ENCODE data around the gene TMEM53.

TMEM53 gene

DNA sequence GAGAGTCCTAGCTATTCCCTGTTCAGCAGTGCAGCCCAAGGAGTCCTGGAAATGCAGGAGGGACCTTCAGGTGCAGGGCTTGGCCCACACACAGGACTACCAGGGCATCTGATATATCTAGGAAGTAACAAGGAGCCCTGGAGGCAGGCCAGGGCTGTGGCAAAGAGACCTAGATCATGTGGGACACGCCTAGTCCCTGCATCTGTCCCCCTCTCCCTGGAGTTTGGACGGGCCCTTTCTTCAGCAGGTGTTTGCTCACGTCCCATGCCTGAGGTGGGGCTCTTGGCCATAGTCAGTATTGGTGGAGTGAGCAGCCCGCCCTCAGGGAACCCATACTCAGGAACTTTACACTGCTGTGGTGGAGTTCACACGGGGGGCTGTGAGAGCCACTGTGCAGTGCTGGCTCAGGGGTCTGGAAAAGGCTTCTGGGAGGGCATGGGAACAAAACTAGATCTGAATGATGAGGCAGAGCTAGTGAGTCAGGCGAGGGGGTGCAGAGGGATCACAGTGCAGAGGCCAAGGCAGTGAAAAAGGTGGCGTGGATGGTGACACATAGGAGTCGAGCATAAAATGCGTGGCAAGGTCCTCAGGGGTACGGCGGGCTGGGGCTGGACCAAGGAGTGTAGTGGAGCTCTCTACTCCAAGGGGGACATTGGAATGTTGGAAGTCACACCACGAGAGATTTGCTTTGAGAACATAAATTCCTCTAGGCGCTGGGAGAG lies 25.6 kb downstream of the TMEM53 start:
- Histone ChIP-seq H3K4me3 (replicated peaks; ENCODE audit: low read depth, low read length) (no peak overlapping the region), H3K36me3 (ENCODE audit: control insufficient read depth, insufficient read depth, low read length) (peaks cover 37% of the 10 kb centered on the region), H3K27me3 (replicated peaks; ENCODE audit: control insufficient read depth, insufficient read depth, low read length) (no peaks in the 10 kb centered on the region)
- TF ChIP-seq, protein P1, sequence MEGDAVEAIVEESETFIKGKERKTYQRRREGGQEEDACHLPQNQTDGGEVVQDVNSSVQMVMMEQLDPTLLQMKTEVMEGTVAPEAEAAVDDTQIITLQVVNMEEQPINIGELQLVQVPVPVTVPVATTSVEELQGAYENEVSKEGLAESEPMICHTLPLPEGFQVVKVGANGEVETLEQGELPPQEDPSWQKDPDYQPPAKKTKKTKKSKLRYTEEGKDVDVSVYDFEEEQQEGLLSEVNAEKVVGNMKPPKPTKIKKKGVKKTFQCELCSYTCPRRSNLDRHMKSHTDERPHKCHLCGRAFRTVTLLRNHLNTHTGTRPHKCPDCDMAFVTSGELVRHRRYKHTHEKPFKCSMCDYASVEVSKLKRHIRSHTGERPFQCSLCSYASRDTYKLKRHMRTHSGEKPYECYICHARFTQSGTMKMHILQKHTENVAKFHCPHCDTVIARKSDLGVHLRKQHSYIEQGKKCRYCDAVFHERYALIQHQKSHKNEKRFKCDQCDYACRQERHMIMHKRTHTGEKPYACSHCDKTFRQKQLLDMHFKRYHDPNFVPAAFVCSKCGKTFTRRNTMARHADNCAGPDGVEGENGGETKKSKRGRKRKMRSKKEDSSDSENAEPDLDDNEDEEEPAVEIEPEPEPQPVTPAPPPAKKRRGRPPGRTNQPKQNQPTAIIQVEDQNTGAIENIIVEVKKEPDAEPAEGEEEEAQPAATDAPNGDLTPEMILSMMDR (IDR thresholded peaks at IDR 0.05; ENCODE audit: insufficient read depth, low read length, poor library complexity, severe bottlenecking) = no peak
- no peak for DNase-seq (ENCODE audit: extremely low read depth, insufficient read length)

- H3K36me3 ChIP-seq (ENCODE audit: control insufficient read depth, insufficient read depth, low read length) = peaks cover 39% of the 10 kb centered on the region
- TF ChIP-seq, protein P1 (IDR thresholded peaks at IDR 0.05; ENCODE audit: insufficient read depth, low read length, poor library complexity, severe bottlenecking) = no peak
- no peaks in the 10 kb centered on the region for H3K27me3 ChIP-seq (replicated peaks; ENCODE audit: control insufficient read depth, insufficient read depth, low read length)
- DNase-seq (ENCODE audit: extremely low read depth, insufficient read length) = no peak
- no peak overlapping the region for H3K4me3 ChIP-seq (replicated peaks; ENCODE audit: low read depth, low read length)
These were observed 26.4 kb downstream of the TMEM53 start for GRCh38 chr1:44647896-44648295.

GRCh38 chr1:44646261-44647110 lies 27.8 kb downstream of the TMEM53 start:
- Histone ChIP-seq H3K36me3 (ENCODE audit: control insufficient read depth, insufficient read depth, low read length) (peaks cover 50% of the 10 kb centered on the region), H3K27me3 (replicated peaks; ENCODE audit: control insufficient read depth, insufficient read depth, low read length) (no peaks in the 10 kb centered on the region), H3K4me3 (replicated peaks; ENCODE audit: low read depth, low read length) (no peak overlapping the region)
- no peak for DNase-seq (ENCODE audit: extremely low read depth, insufficient read length)
- TF ChIP-seq, protein P1 (IDR thresholded peaks at IDR 0.05; ENCODE audit: insufficient read depth, low read length, poor library complexity, severe bottlenecking) = no peak

- H3K4me3 ChIP-seq (replicated peaks; ENCODE audit: low read depth, low read length) = no peak overlapping the region
- DNase-seq (ENCODE audit: extremely low read depth, insufficient read length) = no peak
- no peaks in the 10 kb centered on the region for H3K27me3 ChIP-seq (replicated peaks; ENCODE audit: control insufficient read depth, insufficient read depth, low read length)
- TF ChIP-seq, protein P1 (IDR thresholded peaks at IDR 0.05; ENCODE audit: insufficient read depth, low read length, poor library complexity, severe bottlenecking) = no peak
- H3K36me3 ChIP-seq (ENCODE audit: control insufficient read depth, insufficient read depth, low read length) = peaks cover 54% of the 10 kb centered on the region
These were observed 28.6 kb downstream of the TMEM53 start for GRCh38 chr1:44645476-44646244.

- Histone ChIP-seq H3K27me3 (replicated peaks; ENCODE audit: control insufficient read depth, insufficient read depth, low read length) (no peaks in the 10 kb centered on the region), H3K4me3 (replicated peaks; ENCODE audit: low read depth, low read length) (no peak overlapping the region), H3K36me3 (ENCODE audit: control insufficient read depth, insufficient read depth, low read length) (peaks cover 54% of the 10 kb centered on the region)
- DNase-seq (ENCODE audit: extremely low read depth, insufficient read length) = no peak
- TF ChIP-seq, protein P1 (IDR thresholded peaks at IDR 0.05; ENCODE audit: insufficient read depth, low read length, poor library complexity, severe bottlenecking) = no peak
These were observed 29.5 kb downstream of the TMEM53 start for GRCh38 chr1:44644806-44645205.

Data from GM06990 (cell line).